Measurements from ENCODE around the gene STAM.

STAM gene

DNA sequence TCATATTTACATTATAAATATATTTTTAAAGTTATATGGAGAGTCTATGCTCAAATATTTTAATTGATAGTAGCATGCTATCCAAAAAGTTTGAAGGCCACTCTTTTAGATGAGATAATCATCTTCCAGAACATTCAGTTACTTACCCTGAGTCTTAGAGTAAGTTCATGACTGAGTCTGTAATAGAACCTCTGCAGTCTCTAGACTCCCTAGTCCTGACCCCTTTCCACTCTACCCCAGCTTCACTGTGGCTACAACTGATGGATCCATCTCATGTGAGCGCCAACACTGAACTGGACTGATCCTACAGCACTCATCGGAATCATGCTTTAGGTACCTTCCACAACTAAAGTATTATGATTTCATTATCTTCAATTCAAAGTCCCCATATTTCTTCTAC lies 36.9 kb upstream of the STAM start:
- no peaks in the 10 kb centered on the region for H3K9me3 ChIP-seq
- no peak overlapping the region for H3K4me3 ChIP-seq (ENCODE audit: low read depth in 1 of 2, low read length in 1 of 2)
- H3K4me1 ChIP-seq (ENCODE audit: control insufficient read depth in 1 of 2, insufficient read depth in 1 of 2, low read depth in 1 of 2, low read length in 1 of 2), result no peaks in the 10 kb centered on the region
- no peaks in the 10 kb centered on the region for H3K27me3 ChIP-seq
- H3K27ac ChIP-seq, result no peak overlapping the region
- no peak for TF ChIP-seq CTCF (IDR thresholded peaks at IDR 0.05)
- no peaks in the 10 kb centered on the region for H3K36me3 ChIP-seq

DNA sequence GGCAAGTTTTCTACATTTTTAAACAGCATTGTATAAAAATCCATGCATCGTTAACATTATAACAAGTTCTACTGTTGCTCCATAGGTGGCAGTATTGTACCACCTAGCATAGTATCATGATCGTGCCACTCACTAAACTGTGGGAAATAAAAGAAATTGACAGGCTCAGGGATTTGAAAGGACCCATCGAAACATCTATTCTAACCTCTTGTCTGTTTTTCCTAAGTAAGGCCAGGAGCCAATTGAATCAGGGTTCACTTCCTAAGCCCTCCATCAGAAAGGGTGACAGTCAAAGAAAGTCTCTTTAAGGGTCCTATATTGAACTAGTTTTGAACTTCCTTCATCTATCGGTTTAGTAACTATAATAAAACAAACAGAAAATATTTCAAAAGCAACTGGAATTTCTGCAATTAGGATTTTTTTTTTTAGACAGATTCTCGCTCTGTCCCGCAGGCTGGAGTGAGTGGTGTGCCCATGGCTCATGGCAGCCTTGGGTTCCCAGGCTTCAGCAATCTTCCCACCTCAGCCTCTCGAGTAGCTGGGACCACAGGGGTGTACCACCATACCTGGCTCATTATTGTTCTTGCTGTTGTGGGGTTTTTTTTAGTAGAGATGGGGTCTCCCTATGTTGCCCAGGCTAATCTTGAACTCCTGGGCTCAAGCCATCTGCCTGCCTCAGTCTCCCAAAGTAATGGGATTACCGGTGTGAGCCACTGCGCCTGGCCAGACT lies 36.2 kb upstream of the STAM start:
- Histone ChIP-seq H3K9me3 (no peaks in the 10 kb centered on the region), H3K27me3 (no peaks in the 10 kb centered on the region), H3K27ac (no peak overlapping the region), H3K4me3 (ENCODE audit: low read depth in 1 of 2, low read length in 1 of 2) (no peak overlapping the region), H3K36me3 (no peaks in the 10 kb centered on the region), H3K4me1 (ENCODE audit: control insufficient read depth in 1 of 2, insufficient read depth in 1 of 2, low read depth in 1 of 2, low read length in 1 of 2) (no peaks in the 10 kb centered on the region)
- TF ChIP-seq CTCF (IDR thresholded peaks at IDR 0.05), result peak; percentile 74

DNA sequence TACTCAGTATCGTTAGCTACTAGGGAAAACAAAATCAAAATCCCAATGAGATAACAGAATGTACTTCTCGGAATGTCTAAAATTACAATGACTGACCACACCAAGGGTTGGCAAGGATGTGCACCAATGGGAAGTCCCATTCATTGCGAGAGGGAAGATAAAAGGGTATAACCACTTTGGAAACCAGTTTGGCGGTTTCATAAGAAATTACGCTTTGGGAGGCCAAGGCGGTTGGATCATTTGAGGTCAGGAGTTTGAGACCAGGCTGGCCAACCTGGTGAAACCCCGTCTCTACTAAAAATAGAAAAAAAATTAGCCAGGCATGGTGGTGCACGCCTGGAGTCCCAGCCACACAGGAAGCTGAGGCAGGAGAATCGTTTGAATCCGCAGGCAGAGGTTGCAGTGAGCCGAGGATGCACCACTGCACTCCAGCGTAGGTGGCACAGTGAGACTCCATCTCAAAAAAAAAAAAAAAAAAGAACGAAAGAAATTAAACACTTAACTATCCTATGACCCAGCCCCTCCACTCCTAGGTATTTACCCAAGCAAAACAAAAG lies 34.4 kb upstream of the STAM start:
- Histone ChIP-seq H3K36me3 (no peaks in the 10 kb centered on the region), H3K27ac (no peak overlapping the region), H3K4me3 (ENCODE audit: low read depth in 1 of 2, low read length in 1 of 2) (no peak overlapping the region), H3K4me1 (ENCODE audit: control insufficient read depth in 1 of 2, insufficient read depth in 1 of 2, low read depth in 1 of 2, low read length in 1 of 2) (no peaks in the 10 kb centered on the region), H3K27me3 (no peaks in the 10 kb centered on the region), H3K9me3 (no peaks in the 10 kb centered on the region)
- no peak for TF ChIP-seq CTCF (IDR thresholded peaks at IDR 0.05)

DNA sequence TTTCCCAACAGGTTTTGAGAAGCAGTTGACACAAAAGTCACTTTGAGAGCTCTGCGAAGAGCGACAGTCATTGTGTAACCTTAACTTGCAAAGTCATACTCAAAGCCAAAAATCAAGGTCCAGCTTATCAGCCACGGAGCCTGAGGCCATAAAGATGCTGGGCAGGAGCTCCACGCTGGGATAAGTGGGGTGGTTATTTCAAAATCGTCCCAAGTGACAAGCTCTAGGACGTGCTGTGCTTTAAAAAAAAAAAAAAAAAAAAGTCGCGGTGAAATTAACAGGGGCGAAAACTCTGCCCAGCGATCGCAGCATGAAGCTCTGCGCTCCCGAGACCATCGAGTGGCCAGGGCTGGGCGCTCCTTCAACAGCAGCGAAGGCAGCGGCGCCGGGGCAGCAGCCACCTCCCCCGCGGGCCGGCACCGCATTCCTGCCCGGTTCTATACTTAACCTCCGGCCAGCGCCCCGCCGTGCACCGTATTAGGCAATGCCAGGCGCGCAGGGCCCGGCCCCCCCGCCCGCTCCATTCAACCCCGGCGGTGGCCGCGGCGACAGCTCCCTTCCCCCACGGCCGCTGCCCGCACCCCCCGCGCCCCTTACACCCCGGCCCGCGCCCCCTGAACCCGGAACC lies 27.4 kb upstream of the STAM start:
- Histone ChIP-seq H3K36me3 (no peaks in the 10 kb centered on the region), H3K27me3 (peaks cover 39% of the 10 kb centered on the region), H3K4me1 (ENCODE audit: control insufficient read depth in 1 of 2, insufficient read depth in 1 of 2, low read depth in 1 of 2, low read length in 1 of 2) (peaks cover 6 to 10% of the 10 kb centered on the region in 2 experiments), H3K4me3 (ENCODE audit: low read depth in 1 of 2, low read length in 1 of 2) (peak overlapping the region; percentile 67 to 79), H3K9me3 (no peaks in the 10 kb centered on the region), H3K27ac (no peak overlapping the region)
- no peak for TF ChIP-seq CTCF (IDR thresholded peaks at IDR 0.05)

DNA sequence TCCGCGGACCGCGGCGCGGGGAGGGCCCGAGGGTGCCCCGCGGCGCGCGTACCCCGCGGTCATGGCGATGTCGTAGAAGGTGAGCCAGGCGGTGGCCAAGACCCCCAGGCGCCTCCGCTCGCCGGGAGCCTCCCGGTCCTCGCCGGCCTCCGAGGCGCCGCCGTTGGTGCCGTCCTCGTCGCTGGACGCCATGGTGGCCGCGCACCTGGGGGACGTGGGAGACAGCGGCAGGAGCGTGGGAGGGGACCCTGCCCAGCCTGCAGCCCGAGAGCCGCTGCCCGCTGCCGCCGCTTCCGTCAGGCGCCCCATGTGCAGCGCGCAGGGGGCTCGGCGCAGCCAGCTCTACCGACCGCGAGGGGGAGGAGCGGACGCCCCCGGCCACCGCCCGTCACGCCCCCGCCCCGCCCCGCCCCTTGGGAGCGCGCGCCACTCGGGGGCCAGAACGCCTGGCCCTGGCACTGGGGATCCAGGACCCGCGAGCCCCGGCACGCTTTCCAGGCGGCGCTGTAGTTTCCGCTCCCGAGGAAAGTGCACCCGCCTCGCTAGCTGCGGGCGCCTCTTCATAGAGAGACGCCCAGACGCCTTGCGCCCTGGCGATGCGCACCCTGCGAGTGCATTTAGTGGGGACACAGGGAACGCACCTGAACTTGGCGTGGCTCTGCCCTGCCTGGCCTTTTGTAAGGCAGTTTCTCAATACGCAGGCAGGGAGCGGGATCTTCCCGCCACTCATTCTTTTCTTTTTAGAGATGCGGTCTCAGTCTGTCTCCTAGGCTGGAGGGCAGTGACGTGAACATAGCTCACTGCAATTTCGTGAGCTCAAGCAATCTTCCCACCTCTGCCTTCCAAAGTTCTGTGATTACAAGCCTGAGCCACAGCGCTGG lies 26.7 kb upstream of the STAM start, which contains the start of gene HACD1:
Gene HACD1, minus strand, starts transcription at position 344 of the 881 bp plus-strand sequence. Its CDS starts 35 bp downstream, at position 309.
- no peaks in the 10 kb centered on the region for H3K9me3 ChIP-seq
- H3K27ac ChIP-seq, result no peak within 1 kb of the TSS
- H3K27me3 ChIP-seq, result peaks cover 39% of the 10 kb centered on the region
- H3K4me3 ChIP-seq (ENCODE audit: low read depth in 1 of 2, low read length in 1 of 2), result peak within 1 kb of the TSS; percentile 67 to 79
- peaks cover 6 to 10% of the 10 kb centered on the region in 2 experiments for H3K4me1 ChIP-seq (ENCODE audit: control insufficient read depth in 1 of 2, insufficient read depth in 1 of 2, low read depth in 1 of 2, low read length in 1 of 2)
- H3K36me3 ChIP-seq, result no peaks in the 10 kb centered on the region
- TF ChIP-seq CTCF (IDR thresholded peaks at IDR 0.05), result no peak
